Caco-2 (cell line): Measurements from ENCODE around the gene SEC23B. TPM values are rescaled to one million over a fixed set of nuclear protein-coding genes. Genes with fewer than 3 reads are reported as not detected.

Experiments
- BruUV-seq: library from RNA; stranded (reverse); fragments of 400-500 nt; replicated peaks from 2 replicates; lab custom pipeline; 2021; lab: Mats Ljungman, UMichigan
- CTCF ChIA-PET: fragments of 300-600 bp; sonication (Branson Sonifier 250); formaldehyde crosslinking; loops from one replicate; lab custom pipeline; 2022; ENCODE audit warnings: antibody characterized with exemption; lab: Charles Lee
- POLR2A ChIA-PET: fragments of 300-600 bp; sonication (Branson Sonifier 250); formaldehyde crosslinking; loops from one replicate; lab custom pipeline; 2022; ENCODE audit warnings: antibody characterized with exemption; lab: Charles Lee
- DNase-seq, 2 experiments: peaks; one replicate each; pipeline versions ENCODE4 v3.0.0 to v3.0.0-alpha.2; 2020 to 2022
- H3K27me3 ChIP-seq: replicated peaks from 2 replicates; pipeline ENCODE4 v1.6.0; 2011; ENCODE audit warnings: low read length; ENCODE audit not compliant: control insufficient read depth, insufficient read depth
- H3K36me3 ChIP-seq: 2 replicates; pipeline ENCODE4 v1.5.1; 2011; ENCODE audit warnings: low read length; ENCODE audit not compliant: control insufficient read depth, insufficient read depth
- H3K4me1 ChIP-seq: fragments of 250-450 bp; sonication (Bioruptor Pico); 2 replicates; pipeline ENCODE4 v1.5.1; 2020; ENCODE audit warnings: mild to moderate bottlenecking
- H3K4me3 ChIP-seq: 2 replicates; pipeline ENCODE4 v1.5.1; 2011; ENCODE audit warnings: low read depth, mild to moderate bottlenecking, control low read depth, low read length
- H3K9me3 ChIP-seq: fragments of 250-450 bp; sonication (Bioruptor Pico); 2 replicates; pipeline ENCODE4 v1.5.1; 2020; ENCODE audit warnings: mild to moderate bottlenecking, moderate library complexity
- H3K27ac Mint-ChIP-seq: one replicate; pipeline ENCODE4 v1.8.0; 2022; ENCODE audit warnings: mixed read lengths; ENCODE audit not compliant: unreplicated experiment
- H3K27me3 Mint-ChIP-seq: one replicate; pipeline ENCODE4 v1.8.0; 2022; ENCODE audit warnings: mixed read lengths; ENCODE audit not compliant: insufficient read depth, unreplicated experiment
- H3K36me3 Mint-ChIP-seq: one replicate; pipeline ENCODE4 v1.8.0; 2022; ENCODE audit warnings: mild to moderate bottlenecking, mixed read lengths; ENCODE audit not compliant: insufficient read depth, unreplicated experiment
- H3K4me1 Mint-ChIP-seq: one replicate; pipeline ENCODE4 v1.8.0; 2022; ENCODE audit warnings: low read depth, mixed read lengths; ENCODE audit not compliant: unreplicated experiment
- H3K4me3 Mint-ChIP-seq: one replicate; pipeline ENCODE4 v1.8.0; 2022; ENCODE audit warnings: mild to moderate bottlenecking, moderate library complexity, mixed read lengths; ENCODE audit not compliant: unreplicated experiment
- H3K9me3 Mint-ChIP-seq: one replicate; pipeline ENCODE4 v1.8.0; 2022; ENCODE audit warnings: mixed read lengths; ENCODE audit not compliant: unreplicated experiment
- CTCF ChIP-seq, 2 experiments: fragments of 200-600 bp in 1 of 2; IDR thresholded peaks; 1 replicate in 1 of 2; 2 replicates in 1 of 2; pipeline versions ENCODE4 v1.5.1 to v1.8.0; 2011 to 2022; ENCODE audit warnings: antibody characterized with exemption in 1 of 2, control low read depth in 1 of 2, inconsistent platforms in 1 of 2, low read depth in 1 of 2, low read length in 1 of 2, mild to moderate bottlenecking in 1 of 2, moderate library complexity in 1 of 2; ENCODE audit not compliant: insufficient read depth in 1 of 2, severe bottlenecking in 1 of 2, unreplicated experiment in 1 of 2
- intact Hi-C: fragments of 100-400 bp; cut with micrococcal nuclease; formaldehyde crosslinking; loops from one replicate; pipeline ENCODE4 v1.10.0; 2022; ENCODE audit not compliant: unreplicated experiment
- total RNA-seq: library from RNA; stranded (reverse); gene quantifications from 2 replicates; pipeline ENCODE4 v1.2.3, GENCODE V29; 2022

SEC23B gene
- total RNA-seq, 1 experiment from 2014 or later = 84.1 TPM

DNA sequence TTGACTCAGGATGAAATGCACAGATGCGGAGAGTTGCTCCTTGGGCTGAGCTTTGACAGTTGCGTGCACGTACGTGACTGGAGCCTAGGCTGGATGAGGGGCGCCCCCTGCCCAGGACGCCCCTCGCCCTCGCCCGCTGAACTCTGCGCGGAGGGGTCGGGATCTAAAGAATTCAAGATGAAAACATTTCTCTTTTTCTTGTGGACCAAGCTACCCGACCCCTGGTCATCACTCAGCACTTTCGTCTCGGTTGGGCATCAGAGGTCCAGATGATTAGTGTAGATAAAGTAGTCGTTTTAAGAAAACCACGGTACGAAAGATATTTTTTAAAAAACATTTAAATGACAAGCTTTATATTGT is 80.8 kb downstream of the SEC23B start:
- H3K9me3 ChIP-seq = no peaks in the 10 kb centered on the region
- H3K36me3 ChIP-seq = no peaks in the 10 kb centered on the region
- Mint-ChIP-seq H3K4me3 (peak overlapping the region; percentile 74), H3K9me3 (peaks cover 9% of the 10 kb centered on the region), H3K36me3 (peaks cover 12% of the 10 kb centered on the region), H3K27me3 (no peaks in the 10 kb centered on the region), H3K27ac (no peak overlapping the region), H3K4me1 (peaks cover 14% of the 10 kb centered on the region)
- POLR2A ChIA-PET = interaction anchor here (1.1 kb wide), 1 partner anchor 81 kb away, joined by 4 read pairs; the partner anchor contains the start of gene SEC23B
- H3K4me3 ChIP-seq = peak overlapping the region; percentile 51
- H3K27me3 ChIP-seq = no peaks in the 10 kb centered on the region
- H3K4me1 ChIP-seq = peaks cover 17% of the 10 kb centered on the region
- intact Hi-C loops = no loop called here
- BruUV-seq = no TSS peak
- TF ChIP-seq CTCF (IDR thresholded peaks at IDR 0.05; ENCODE audit: insufficient read depth in 1 of 2, low read depth in 1 of 2, low read length in 1 of 2, severe bottlenecking in 1 of 2, unreplicated experiment in 1 of 2) = no peak
- CTCF ChIA-PET = no interaction called here
- peak in 1 of 2 experiments; percentile 19 for DNase-seq

- ChIA-PET POLR2A (no interaction called here), CTCF (no interaction called here)
- H3K4me3 Mint-ChIP-seq = peak overlapping the region; percentile 74
- peaks cover 7% of the 10 kb centered on the region for H3K4me1 ChIP-seq
- no peak overlapping the region for H3K27ac Mint-ChIP-seq
- no peaks in the 10 kb centered on the region for H3K27me3 ChIP-seq
- H3K4me1 Mint-ChIP-seq = peaks cover 7% of the 10 kb centered on the region
- H3K27me3 Mint-ChIP-seq = no peaks in the 10 kb centered on the region
- H3K36me3 Mint-ChIP-seq = peaks cover 11% of the 10 kb centered on the region
- intact Hi-C loops = no loop called here
- no TSS peak for BruUV-seq
- no peaks in the 10 kb centered on the region for H3K9me3 ChIP-seq
- no peak for TF ChIP-seq CTCF (IDR thresholded peaks at IDR 0.05; ENCODE audit: insufficient read depth in 1 of 2, low read depth in 1 of 2, low read length in 1 of 2, severe bottlenecking in 1 of 2, unreplicated experiment in 1 of 2)
- H3K4me3 ChIP-seq = no peak overlapping the region
- H3K36me3 ChIP-seq = no peaks in the 10 kb centered on the region
- no peak for DNase-seq
- no peaks in the 10 kb centered on the region for H3K9me3 Mint-ChIP-seq
These were observed 82.4 kb downstream of the SEC23B start for GRCh38 chr20:18589941-18590674.

- Mint-ChIP-seq H3K27me3 (no peaks in the 10 kb centered on the region), H3K36me3 (peaks cover 13% of the 10 kb centered on the region), H3K4me1 (no peaks in the 10 kb centered on the region), H3K27ac (no peak overlapping the region), H3K4me3 (no peak overlapping the region), H3K9me3 (no peaks in the 10 kb centered on the region)
- POLR2A ChIA-PET = no interaction called here
- Histone ChIP-seq H3K36me3 (no peaks in the 10 kb centered on the region), H3K9me3 (no peaks in the 10 kb centered on the region), H3K4me3 (no peak overlapping the region), H3K4me1 (no peaks in the 10 kb centered on the region), H3K27me3 (no peaks in the 10 kb centered on the region)
- no peak for DNase-seq
- TF ChIP-seq CTCF (IDR thresholded peaks at IDR 0.05; ENCODE audit: insufficient read depth in 1 of 2, low read depth in 1 of 2, low read length in 1 of 2, severe bottlenecking in 1 of 2, unreplicated experiment in 1 of 2) = no peak
- CTCF ChIA-PET = no interaction called here
- no TSS peak for BruUV-seq
- intact Hi-C loops = no loop called here
These were observed 88.5 kb downstream of the SEC23B start for GRCh38 chr20:18596270-18596669.
